HUES64 (cell line): Measurements from ENCODE around the gene MAGED1.

Experiments used
- H3K27ac ChIP-seq: 2 replicates; pipeline ENCODE4 v1.7.0; 2013; ENCODE audit warnings: low read depth, low read length, inconsistent platforms
- H3K27me3 ChIP-seq: 2 replicates; pipeline ENCODE4 v1.6.1; 2013; ENCODE audit warnings: mild to moderate bottlenecking, low read length; ENCODE audit not compliant: insufficient read depth
- H3K36me3 ChIP-seq: 2 replicates; pipeline ENCODE4 v1.6.1; 2013; ENCODE audit warnings: mild to moderate bottlenecking, low read length; ENCODE audit not compliant: insufficient read depth
- H3K4me1 ChIP-seq: 2 replicates; pipeline ENCODE4 v1.6.1; 2013; ENCODE audit warnings: mild to moderate bottlenecking, low read length, moderate library complexity; ENCODE audit not compliant: insufficient read depth
- H3K4me3 ChIP-seq: 2 replicates; pipeline ENCODE4 v1.5.1; 2013; ENCODE audit warnings: mild to moderate bottlenecking, low read length, moderate library complexity
- H3K9ac ChIP-seq: 2 replicates; pipeline ENCODE4 v1.6.1; 2013; ENCODE audit warnings: mild to moderate bottlenecking, low read depth, low read length
- H3K9me3 ChIP-seq: 2 replicates; pipeline ENCODE4 v1.6.1; 2013; ENCODE audit warnings: low read depth, low read length; ENCODE audit not compliant: insufficient read depth
- WGBS: fragments of 150-250, 120-280 bp; methylation state at CpG from one replicate; pipeline ENCODE4 v1.1.7; 2013; ENCODE audit warnings: missing lambda C conversion rate; 5-methylcytosine and 5-hydroxymethylcytosine counted together

Gene MAGED1

DNA sequence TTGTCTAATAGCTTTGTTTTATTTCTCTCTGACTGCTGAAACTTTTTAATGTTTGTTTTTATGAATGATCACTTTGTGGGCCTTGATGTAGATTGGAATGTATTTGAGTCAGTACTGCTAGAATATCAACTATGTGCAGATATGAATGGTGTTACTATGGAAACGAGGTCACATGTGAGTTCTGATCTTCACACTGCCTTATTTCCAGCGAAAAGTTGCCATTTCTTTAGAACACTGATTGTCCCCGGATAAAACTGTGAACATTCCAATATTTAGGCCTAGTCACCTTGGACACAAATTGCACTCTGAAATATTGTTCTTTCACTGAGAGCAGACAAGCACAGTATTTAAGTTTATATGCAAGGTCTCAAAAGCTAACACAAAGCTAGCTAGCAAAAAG lies 27.2 kb upstream of the MAGED1 start:
- no peaks in the 10 kb centered on the region for H3K36me3 ChIP-seq
- H3K9me3 ChIP-seq, result no peaks in the 10 kb centered on the region
- no peak overlapping the region for H3K9ac ChIP-seq
- no peak overlapping the region for H3K27ac ChIP-seq
- WGBS, result 97% methylated on average over 3 of the region's 3 CpGs
- H3K4me1 ChIP-seq, result no peaks in the 10 kb centered on the region
- no peaks in the 10 kb centered on the region for H3K27me3 ChIP-seq
- H3K4me3 ChIP-seq, result no peak overlapping the region

- Histone ChIP-seq H3K4me3 (no peak overlapping the region), H3K4me1 (no peaks in the 10 kb centered on the region), H3K27me3 (no peaks in the 10 kb centered on the region), H3K27ac (no peak overlapping the region), H3K36me3 (no peaks in the 10 kb centered on the region), H3K9me3 (no peaks in the 10 kb centered on the region), H3K9ac (no peak overlapping the region)
- WGBS, result no CpG with 5 or more reads among the region's 1 CpG
Observed at GRCh38 chrX:51867626-51868025, 25.8 kb upstream of the MAGED1 start.

- H3K9me3 ChIP-seq, result no peaks in the 10 kb centered on the region
- H3K27ac ChIP-seq, result no peak overlapping the region
- H3K4me3 ChIP-seq, result no peak overlapping the region
- H3K36me3 ChIP-seq, result no peaks in the 10 kb centered on the region
- no peak overlapping the region for H3K9ac ChIP-seq
- 100% methylated on average over 1 of the region's 2 CpGs for WGBS
- H3K27me3 ChIP-seq, result no peaks in the 10 kb centered on the region
- no peaks in the 10 kb centered on the region for H3K4me1 ChIP-seq
Observed at GRCh38 chrX:51870354-51870753, 23.1 kb upstream of the MAGED1 start.

GRCh38 chrX:51874123-51874522 lies 19.3 kb upstream of the MAGED1 start:
- Histone ChIP-seq H3K27ac (no peak overlapping the region), H3K9ac (no peak overlapping the region), H3K27me3 (no peaks in the 10 kb centered on the region), H3K4me3 (no peak overlapping the region), H3K9me3 (no peaks in the 10 kb centered on the region), H3K4me1 (no peaks in the 10 kb centered on the region), H3K36me3 (no peaks in the 10 kb centered on the region)
- WGBS, result 96% methylated on average over 1 of the region's 1 CpG

DNA sequence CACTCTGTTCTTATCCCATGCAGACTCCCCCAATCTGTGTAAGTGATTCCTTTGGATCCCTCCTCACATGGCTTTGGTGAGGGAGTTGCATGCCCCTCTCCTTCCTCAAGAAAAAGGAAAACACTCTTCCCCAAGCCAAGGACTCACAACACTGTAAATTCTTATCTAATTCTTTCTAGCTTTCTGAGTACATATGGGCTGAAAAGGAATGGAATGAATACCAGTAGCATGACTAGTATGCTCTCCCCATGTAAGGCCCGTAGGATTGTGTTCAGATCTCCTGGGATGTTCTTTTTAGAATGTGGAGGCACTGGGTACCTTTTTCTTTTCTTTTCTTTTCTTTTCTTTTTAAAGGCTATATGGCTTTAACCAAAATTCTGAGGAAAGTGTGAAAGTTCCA lies 17.0 kb upstream of the MAGED1 start:
- H3K36me3 ChIP-seq, result no peaks in the 10 kb centered on the region
- no peaks in the 10 kb centered on the region for H3K4me1 ChIP-seq
- H3K9ac ChIP-seq, result no peak overlapping the region
- no peak overlapping the region for H3K27ac ChIP-seq
- WGBS, result 100% methylated on average over 1 of the region's 1 CpG
- H3K9me3 ChIP-seq, result no peaks in the 10 kb centered on the region
- no peaks in the 10 kb centered on the region for H3K27me3 ChIP-seq
- H3K4me3 ChIP-seq, result no peak overlapping the region

DNA sequence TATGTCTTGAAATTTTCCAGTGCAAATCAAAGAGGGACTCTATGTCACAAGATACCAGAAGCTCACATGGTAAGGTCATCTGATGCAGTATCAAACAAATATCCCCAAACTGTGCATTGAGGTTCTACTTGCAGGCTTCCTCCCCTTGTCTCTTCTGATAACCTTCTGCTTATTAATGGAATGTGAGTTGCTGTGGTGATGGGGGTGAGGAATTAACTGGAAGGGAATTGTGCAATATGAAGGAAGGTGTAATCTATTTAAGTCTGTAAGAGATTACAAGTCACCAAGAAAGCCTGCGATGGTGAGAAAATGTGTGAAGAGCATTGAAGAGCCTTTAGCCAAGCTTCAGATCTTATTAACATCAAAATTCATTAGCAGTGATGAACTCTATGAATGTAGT lies 15.4 kb upstream of the MAGED1 start:
- Histone ChIP-seq H3K4me3 (no peak overlapping the region), H3K9ac (no peak overlapping the region), H3K36me3 (no peaks in the 10 kb centered on the region), H3K9me3 (no peaks in the 10 kb centered on the region), H3K27ac (no peak overlapping the region), H3K4me1 (no peaks in the 10 kb centered on the region), H3K27me3 (no peaks in the 10 kb centered on the region)
- WGBS, result no CpG with 5 or more reads among the region's 1 CpG

- Histone ChIP-seq H3K9me3 (no peaks in the 10 kb centered on the region), H3K4me1 (no peaks in the 10 kb centered on the region; the same call in 1 of the 2 replicates), H3K36me3 (no peaks in the 10 kb centered on the region), H3K4me3 (no peak overlapping the region), H3K27me3 (no peaks in the 10 kb centered on the region), H3K9ac (no peak overlapping the region), H3K27ac (no peak overlapping the region)
Observed at GRCh38 chrX:51889851-51890250, 3.6 kb upstream of the MAGED1 start.

DNA sequence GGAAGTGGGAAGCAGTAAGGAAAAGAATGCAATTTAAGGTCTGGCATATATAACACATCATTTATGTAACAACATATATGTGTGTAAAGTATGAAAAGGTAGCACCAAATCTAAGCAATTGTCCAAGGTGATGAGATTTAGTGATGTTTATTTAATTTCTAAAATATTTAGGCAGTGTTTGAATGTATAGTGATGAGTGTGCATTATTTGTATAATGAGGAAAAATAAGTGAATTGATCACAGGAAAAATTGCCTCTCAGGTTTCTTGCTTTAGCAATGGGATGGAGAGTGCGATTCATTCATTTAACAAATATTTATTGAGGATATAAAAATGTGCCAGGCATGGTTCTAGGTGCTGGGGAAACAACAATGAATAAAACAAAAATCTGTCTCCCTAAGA lies 2.2 kb upstream of the MAGED1 start:
- H3K4me3 ChIP-seq, result no peak overlapping the region
- H3K27ac ChIP-seq, result no peak overlapping the region
- no CpG with 5 or more reads among the region's 1 CpG for WGBS
- H3K9me3 ChIP-seq, result no peaks in the 10 kb centered on the region
- no peaks in the 10 kb centered on the region for H3K27me3 ChIP-seq
- H3K9ac ChIP-seq, result no peak overlapping the region
- peaks cover 5% of the 10 kb centered on the region; the same call in 1 of the 2 replicates for H3K4me1 ChIP-seq
- peaks cover 12% of the 10 kb centered on the region for H3K36me3 ChIP-seq

- WGBS, result 80% methylated on average over 6 of the region's 6 CpGs
- Histone ChIP-seq H3K9me3 (no peaks in the 10 kb centered on the region), H3K36me3 (peaks cover 20% of the 10 kb centered on the region), H3K9ac (no peak overlapping the region), H3K4me3 (no peak overlapping the region), H3K27ac (no peak overlapping the region), H3K4me1 (peaks cover 5% of the 10 kb centered on the region; the same call in 1 of the 2 replicates), H3K27me3 (no peaks in the 10 kb centered on the region)
Observed at GRCh38 chrX:51891821-51892551, 1.4 kb upstream of the MAGED1 start.

GRCh38 chrX:51893931-51894696 lies 691 bp downstream of the MAGED1 start:
- peak overlapping the region; percentile 91 for H3K9ac ChIP-seq
- H3K27ac ChIP-seq, result peak overlapping the region; percentile 84
- H3K4me3 ChIP-seq, result peak overlapping the region; percentile 89
- H3K9me3 ChIP-seq, result no peaks in the 10 kb centered on the region
- no peaks in the 10 kb centered on the region for H3K27me3 ChIP-seq
- peaks cover 5% of the 10 kb centered on the region; the same call in 1 of the 2 replicates for H3K4me1 ChIP-seq
- 0% methylated on average over 31 of the region's 32 CpGs for WGBS
- H3K36me3 ChIP-seq, result peaks cover 40% of the 10 kb centered on the region

DNA sequence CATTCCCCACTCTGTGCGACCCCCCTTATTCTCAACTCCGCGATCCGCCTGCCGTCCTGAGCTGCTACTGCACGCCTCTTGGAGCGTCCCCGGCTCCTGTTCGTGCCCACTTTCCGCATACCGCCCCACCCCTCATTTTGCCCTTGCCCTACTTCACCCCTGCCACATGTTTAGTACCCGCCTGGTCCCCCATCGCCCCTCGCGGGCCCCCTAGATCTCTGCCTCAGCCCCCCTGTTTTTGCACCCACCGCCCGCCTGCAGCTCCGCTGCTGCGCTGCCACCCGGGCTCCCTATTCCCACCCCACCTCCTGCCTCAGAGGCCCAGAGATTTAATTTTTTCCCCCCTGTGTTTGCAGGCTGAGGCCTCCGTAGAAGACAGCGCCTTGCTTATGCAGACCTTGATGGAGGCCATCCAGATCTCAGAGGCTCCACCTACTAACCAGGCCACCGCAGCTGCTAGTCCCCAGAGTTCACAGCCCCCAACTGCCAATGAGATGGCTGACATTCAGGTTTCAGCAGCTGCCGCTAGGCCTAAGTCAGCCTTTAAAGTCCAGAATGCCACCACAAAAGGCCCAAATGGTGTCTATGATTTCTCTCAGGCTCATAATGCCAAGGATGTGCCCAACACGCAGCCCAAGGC lies 1.4 kb downstream of the MAGED1 start:
- H3K9me3 ChIP-seq, result no peaks in the 10 kb centered on the region
- H3K4me3 ChIP-seq, result peak overlapping the region; percentile 89
- H3K4me1 ChIP-seq, result peaks cover 5% of the 10 kb centered on the region; the same call in 1 of the 2 replicates
- H3K27me3 ChIP-seq, result no peaks in the 10 kb centered on the region
- no peak overlapping the region for H3K27ac ChIP-seq
- 6% methylated on average over 25 of the region's 25 CpGs for WGBS
- H3K9ac ChIP-seq, result peak overlapping the region; percentile 91
- H3K36me3 ChIP-seq, result peaks cover 47% of the 10 kb centered on the region
